ENCODE data around the gene LRRC36.

LRRC36 gene

DNA sequence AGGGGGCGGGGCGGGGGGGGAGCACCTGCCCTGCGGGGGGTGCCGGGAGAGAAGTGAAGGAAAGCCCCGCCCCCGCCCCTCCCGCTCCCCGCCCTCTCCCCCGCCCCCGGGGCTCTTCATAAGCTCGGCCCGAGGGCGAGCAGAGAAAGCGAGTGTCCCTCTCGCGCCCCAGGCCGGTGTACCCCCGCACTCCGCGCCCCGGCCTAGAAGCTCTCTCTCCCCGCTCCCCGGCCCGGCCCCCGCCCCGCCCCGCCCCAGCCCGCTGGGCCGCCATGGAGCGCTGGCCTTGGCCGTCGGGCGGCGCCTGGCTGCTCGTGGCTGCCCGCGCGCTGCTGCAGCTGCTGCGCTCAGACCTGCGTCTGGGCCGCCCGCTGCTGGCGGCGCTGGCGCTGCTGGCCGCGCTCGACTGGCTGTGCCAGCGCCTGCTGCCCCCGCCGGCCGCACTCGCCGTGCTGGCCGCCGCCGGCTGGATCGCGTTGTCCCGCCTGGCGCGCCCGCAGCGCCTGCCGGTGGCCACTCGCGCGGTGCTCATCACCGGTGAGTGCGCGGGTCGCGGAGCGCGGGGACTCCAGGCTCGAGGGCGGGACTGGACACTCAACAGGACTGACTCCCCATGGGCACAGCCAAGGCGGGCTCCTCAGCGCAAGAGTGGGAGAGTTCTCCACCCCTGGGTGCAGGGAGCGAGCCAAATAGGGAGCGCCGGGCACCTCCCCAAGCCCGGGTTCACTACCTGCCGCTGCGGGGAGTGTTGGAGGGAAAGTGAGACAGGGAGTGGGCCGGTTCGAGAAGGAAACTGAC is 104.6 kb downstream of the LRRC36 start, which contains the start of gene HSD11B2:
TSS of gene HSD11B2 (plus strand) at position 145 of the 798 bp plus-strand sequence. CDS start at position 273, 128 bp downstream.
- peak within 1 kb of the TSS; percentile 75 for H3K27ac ChIP-seq
- TF ChIP-seq, protein P1, sequence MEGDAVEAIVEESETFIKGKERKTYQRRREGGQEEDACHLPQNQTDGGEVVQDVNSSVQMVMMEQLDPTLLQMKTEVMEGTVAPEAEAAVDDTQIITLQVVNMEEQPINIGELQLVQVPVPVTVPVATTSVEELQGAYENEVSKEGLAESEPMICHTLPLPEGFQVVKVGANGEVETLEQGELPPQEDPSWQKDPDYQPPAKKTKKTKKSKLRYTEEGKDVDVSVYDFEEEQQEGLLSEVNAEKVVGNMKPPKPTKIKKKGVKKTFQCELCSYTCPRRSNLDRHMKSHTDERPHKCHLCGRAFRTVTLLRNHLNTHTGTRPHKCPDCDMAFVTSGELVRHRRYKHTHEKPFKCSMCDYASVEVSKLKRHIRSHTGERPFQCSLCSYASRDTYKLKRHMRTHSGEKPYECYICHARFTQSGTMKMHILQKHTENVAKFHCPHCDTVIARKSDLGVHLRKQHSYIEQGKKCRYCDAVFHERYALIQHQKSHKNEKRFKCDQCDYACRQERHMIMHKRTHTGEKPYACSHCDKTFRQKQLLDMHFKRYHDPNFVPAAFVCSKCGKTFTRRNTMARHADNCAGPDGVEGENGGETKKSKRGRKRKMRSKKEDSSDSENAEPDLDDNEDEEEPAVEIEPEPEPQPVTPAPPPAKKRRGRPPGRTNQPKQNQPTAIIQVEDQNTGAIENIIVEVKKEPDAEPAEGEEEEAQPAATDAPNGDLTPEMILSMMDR (conservative IDR thresholded peaks at IDR 0.05), result peak; percentile 39; the same call in 1 of the 2 replicates

DNA sequence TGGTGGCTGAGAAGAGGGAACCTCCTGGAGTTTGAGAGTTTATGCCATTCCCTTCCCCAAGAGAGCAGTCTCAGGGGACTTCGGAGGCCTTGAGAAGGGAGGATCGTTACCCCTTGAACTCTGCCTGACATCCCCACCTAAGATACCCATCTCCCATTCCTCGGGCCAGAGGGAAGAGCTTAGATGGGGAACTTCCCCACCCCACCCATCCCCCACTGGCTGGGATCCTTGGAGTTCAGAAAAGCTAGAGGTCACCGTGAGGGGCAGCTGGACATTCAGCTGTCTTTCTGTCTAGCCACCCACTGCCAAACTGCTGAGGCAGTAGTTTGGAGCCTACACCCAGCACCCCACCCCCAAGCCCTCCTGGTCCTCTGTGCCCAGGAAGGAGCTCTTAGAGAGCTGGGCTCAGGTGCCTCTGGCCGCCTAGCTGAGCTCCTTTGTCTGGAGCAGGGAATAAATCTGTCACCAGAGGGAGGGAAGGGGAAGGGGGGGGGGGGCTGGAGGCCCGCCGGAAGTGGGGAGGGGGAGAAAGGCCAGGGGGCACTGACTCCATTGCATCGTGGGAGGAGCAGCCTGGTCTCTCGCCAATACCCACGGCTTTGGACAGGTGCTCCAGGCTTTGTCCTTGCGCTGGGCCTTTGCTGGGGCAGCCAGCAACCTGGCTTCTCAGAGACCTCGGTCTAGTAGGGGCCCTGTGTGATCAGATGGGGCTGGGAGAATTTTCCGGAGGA is 105.3 kb downstream of the LRRC36 start:
- TF ChIP-seq, protein P1 (conservative IDR thresholded peaks at IDR 0.05), result no peak
- H3K27ac ChIP-seq, result peak overlapping the region; percentile 75

DNA sequence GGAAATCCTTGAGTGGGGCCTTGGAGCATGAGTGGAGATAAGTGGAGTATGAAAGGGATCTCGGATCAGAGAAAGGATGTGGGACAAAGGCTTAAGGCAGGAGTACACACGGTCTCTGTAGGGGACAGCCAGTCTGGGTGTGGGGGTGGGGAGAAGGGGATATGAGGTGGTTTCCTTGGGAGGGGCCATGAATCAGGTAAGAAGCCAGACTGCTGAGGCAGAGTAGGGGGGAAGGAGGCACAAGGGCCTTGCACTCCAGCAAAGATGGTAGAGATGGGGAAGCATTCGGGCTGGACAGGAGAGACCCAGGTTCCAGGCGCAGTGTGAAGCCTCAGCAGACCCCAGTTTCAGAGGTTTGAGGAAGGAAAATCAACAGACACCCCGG is 105.9 kb downstream of the LRRC36 start:
- H3K27ac ChIP-seq, result no peak overlapping the region

DNA sequence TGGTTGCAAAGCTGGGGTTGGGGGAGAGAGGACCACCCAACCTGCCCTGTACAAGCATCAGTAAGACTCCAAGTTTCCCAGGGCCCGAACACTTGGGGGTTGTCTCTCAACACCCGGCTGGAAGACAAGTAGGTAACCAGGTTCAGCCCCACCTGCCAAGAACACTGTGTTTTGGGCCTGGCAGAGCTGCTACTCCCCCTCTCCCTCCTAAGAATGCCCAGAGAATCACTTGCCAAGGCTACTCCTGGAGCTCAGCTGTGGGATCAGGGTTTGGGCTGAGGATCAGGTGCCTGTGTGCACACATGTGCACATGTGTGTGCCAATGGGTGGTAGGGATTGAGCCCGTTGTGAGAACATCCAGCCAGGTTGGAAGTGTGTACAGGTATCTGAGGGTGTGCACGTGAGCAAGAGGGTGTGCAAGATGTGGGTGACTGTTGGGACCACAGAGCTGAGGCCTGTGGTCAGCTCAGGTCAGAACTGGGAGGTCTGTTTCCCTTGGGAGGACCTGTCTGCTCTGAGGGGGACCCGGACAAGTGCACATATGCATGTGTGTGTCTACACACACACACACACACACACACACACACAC is 106.6 kb downstream of the LRRC36 start:
- no peak overlapping the region for H3K27ac ChIP-seq
- TF ChIP-seq, protein P1 (conservative IDR thresholded peaks at IDR 0.05), result no peak

More for the DNA sequence above, 105.9 kb downstream of the LRRC36 start:
- TF ChIP-seq, protein P1 (conservative IDR thresholded peaks at IDR 0.05), result no peak
